Gastrocnemius medialis (tissue), 4 donors: ENCODE measurements around the gene RAPGEF1.

ENCODE experiments used
- CTCF ChIP-seq, 5 experiments: fragments of 450-650 bp in 3 of 5; fragments of 200-600 bp in 2 of 5; sonication (generic) in 2 of 5; IDR thresholded peaks in 4 of 5; conservative IDR thresholded peaks in 1 of 5; 1 replicate in 4 of 5; 2 replicates in 1 of 5; pipeline ENCODE4 v1.5.1; 2016 to 2019; ENCODE audit warnings: antibody characterized with exemption in 5 of 5, mild to moderate bottlenecking in 3 of 5, moderate library complexity in 3 of 5
- POLR2A ChIP-seq, 2 donors: fragments of 450-650 bp; IDR thresholded peaks; one replicate each; pipeline ENCODE4 v1.6.1; 2017; ENCODE audit warnings: antibody characterized with exemption in 2 of 2, mild to moderate bottlenecking in 2 of 2, moderate library complexity in 2 of 2

- TF ChIP-seq CTCF (IDR thresholded peaks at IDR 0.05 in 4 of 5, conservative IDR thresholded peaks at IDR 0.05 in 1 of 5) = no peak
- no peak for TF ChIP-seq POLR2A (IDR thresholded peaks at IDR 0.05)
Observed at GRCh38 chr9:131784748-131785501, 45.0 kb upstream of the RAPGEF1 start.
